NCI-H1105 treated with DMSO at 0.1 percent for 48 hours (cell line): ENCODE data around the gene SERPINB8.

Source experiments
- DNase-seq: peaks from one replicate; lab custom pipeline; 2025; lab: John Stamatoyannopoulos, UW

The SERPINB8 gene

DNA sequence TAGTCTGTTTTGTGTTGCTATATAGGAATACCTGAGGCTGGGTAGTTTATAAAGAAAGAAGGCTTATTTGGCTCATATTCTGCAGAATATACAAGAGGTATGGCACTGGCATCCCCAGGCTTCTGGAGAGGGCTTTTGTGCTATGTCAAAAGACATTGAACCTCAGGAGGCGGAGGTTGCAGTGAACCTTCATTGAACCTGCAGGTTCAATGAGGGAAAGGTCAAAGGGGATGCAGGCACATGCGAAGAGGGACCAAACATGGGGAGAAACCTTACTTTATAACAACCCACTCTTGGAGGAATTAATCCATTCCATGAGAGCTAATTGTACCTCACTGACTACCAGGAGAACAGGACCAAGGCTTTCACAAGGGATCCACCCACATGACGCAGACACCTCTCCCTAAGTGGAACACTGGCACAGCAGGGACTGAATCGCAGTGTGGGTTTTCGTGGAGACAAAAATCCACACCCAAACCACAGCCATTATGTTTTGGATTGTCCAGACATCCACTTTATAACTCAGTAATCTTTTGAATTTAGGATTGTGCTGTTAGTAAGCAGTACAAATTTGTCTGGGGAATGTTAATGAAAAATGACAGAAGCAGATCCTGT lies 4.1 kb upstream of the SERPINB8 start:
- no peak for DNase-seq

GRCh38 chr18:63970809-63971205 lies 926 bp downstream of the SERPINB8 start:
- DNase-seq, result no peak

- DNase-seq, result no peak
Observed at GRCh38 chr18:63971320-63972001, 1.6 kb downstream of the SERPINB8 start.

- no peak for DNase-seq
Observed at GRCh38 chr18:63972002-63972376, 2.1 kb downstream of the SERPINB8 start.

DNA sequence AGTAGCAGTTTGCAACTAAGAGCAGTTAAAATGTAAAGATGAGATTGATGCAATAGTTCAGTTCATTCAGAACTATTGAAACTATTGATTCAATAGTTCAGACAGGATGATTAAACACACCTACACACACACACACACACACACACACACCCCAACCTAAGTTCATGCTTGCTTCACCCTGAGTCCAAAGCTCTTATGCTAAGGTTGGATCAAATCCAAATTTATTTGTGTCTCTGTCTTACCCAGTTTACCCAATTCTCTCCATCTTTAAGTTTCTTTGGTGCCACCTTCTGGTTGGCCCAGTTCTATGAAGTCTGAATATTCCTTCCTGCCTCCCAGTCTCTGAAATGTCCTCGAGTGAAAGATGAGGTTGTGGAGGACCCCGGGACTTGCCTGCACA lies 5.1 kb downstream of the SERPINB8 start:
- DNase-seq, result peak; percentile 10

- DNase-seq, result no peak
Observed at GRCh38 chr18:63975628-63976027, 5.7 kb downstream of the SERPINB8 start.

GRCh38 chr18:63977040-63977439 lies 7.2 kb downstream of the SERPINB8 start:
- no peak for DNase-seq

DNA sequence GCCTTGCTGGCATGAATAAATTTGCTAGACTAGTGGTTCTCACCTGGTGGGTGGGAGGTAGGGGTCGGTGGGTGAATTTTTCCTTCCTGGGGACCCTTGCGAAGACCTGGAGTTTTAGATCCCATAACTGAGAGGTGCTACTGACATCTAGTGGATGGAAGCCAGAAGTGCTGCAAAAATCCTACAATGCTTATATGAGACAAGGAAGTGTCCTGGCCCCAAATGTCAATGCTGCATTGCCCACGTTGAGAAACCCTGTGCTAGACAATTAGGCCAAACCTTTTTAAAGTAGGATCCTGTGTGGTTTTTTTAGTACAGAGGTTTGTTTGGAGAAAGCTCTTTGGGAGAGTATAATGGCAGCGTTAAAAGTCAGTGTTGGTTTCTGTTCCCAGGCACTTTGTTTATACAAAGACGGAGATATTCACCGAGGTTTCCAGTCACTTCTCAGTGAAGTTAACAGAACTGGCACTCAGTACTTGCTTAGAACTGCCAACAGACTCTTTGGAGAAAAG lies 9.6 kb downstream of the SERPINB8 start:
- DNase-seq, result peak; percentile 55

DNA sequence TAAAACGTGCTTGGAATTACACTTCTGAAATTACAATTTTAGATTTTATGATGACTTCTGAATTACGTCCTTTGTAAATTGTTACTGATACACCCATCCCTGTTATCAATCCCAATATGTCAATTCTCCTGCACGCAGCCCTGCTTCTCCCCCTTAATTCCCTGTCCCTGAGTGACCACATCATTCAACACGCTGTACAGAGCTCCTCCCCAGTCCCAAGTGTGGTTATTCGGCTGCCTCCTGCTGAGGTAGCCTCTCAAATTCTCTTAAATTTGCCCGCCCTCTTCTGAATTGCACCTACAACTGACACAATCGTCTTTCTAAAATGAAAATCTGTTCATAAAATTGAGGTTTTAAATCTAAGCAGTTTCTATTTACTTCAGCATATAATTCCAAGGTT lies 10.1 kb downstream of the SERPINB8 start:
- DNase-seq, result no peak

- no peak for DNase-seq
Observed at GRCh38 chr18:63980896-63981460, 11.1 kb downstream of the SERPINB8 start.

- no peak for DNase-seq
Observed at GRCh38 chr18:63981719-63982118, 11.8 kb downstream of the SERPINB8 start.

DNA sequence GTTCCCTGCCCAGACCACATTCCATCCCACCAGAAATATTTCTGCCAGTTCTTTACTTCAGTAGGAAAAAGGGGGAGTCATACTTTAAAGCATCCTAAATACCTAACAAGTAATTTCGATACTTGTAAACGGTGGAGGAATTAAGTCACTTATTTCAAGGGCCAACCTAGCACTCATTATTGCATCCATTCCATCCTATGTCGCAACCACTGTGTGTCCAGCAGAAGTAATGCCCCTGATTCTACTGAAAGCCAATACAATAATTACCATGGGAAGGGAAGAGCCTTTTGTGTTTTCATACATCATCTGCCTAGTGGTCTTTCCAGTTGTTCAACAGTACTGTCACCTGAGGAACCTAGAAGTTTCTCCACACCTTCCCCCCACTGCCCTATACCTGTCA lies 12.5 kb downstream of the SERPINB8 start:
- DNase-seq, result no peak

GRCh38 chr18:63986885-63987284 lies 17.0 kb downstream of the SERPINB8 start:
- no peak for DNase-seq

GRCh38 chr18:63987743-63988142 lies 17.9 kb downstream of the SERPINB8 start:
- no peak for DNase-seq

DNA sequence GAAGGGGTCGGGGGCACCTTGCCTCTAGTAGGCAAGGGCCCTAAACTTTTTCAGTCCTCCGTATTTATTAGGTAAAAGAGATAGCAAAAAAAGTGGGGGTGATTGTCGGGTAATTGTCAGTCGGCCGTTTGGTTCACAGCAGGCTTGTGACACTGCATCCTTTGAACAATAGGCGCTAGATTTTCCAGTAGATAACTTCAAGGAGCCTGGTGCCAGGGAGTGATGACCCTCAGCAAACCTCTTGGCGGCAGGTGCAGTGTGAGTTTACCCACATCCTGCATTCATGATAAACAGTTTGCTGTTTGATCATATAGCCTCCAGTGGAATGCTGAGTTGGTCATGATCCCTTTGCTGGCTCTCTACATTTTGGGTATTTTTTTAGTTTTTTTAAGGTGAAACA lies 22.9 kb downstream of the SERPINB8 start:
- DNase-seq, result no peak

DNA sequence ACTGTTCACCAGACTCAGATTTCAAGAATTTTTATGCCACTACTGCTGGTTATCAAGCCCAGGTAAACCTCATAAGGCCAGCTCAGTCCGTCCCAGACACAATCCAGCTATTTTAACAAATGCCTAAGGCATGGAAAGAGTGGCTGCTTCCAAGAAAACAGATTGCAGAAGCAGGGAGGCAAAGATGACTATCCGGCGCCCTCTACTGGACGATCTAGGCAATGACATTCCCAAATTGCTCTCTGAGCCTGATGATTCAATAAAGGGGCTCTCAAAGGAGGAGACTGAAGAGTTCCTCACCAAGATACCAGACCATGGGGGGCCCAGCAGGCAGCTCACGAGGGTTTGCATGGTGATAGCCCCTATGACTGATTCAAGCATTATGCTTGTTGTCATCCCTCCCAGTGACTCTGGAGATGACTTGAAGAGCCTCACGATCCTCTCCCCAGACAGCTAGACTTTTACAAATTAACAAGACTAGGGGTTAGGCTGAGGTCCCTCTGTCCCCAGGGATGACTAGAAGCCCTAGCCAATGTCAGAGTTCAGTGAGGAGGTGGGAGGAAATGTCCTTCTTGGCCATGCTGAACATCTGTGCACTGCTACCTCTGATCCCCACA lies 25.0 kb downstream of the SERPINB8 start:
- peak; percentile 40 for DNase-seq

DNA sequence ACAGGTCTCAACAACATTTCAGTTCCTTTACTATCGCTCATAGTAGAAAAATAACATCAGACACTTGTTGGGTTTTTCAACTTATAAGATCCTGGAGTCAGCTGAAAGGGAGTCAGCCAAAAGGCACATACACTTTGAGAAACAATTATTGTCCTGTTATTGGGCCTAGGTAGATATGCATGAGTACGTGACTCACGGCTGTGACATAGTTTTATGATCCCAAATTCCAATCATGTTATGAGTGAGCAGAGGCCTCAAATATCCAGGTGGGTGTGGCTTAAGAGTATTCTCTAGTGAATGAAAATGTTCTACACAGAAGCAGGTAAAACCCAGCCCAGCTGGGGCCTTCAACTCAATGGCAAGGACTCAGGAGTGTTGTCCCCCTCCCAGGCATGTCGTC lies 27.2 kb downstream of the SERPINB8 start:
- no peak for DNase-seq

DNA sequence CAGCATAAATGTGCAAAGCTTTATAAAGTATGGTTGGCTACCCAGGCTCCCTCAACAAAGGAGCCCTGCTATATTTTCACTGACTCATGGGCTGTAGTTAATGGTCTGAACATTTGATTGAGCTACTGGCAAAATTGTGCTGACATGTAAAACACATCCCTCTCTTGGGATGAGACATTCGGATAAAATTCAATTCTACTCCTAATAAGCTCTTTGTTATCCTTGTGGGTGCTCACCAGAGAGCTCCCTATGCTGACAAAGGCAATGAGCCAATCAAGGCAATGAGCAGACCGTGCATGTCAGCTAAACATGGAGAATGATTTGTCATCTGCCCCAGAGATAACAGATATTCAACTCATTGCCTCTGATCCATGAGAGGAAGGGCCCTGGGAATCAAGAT lies 27.7 kb downstream of the SERPINB8 start:
- DNase-seq, result no peak

DNA sequence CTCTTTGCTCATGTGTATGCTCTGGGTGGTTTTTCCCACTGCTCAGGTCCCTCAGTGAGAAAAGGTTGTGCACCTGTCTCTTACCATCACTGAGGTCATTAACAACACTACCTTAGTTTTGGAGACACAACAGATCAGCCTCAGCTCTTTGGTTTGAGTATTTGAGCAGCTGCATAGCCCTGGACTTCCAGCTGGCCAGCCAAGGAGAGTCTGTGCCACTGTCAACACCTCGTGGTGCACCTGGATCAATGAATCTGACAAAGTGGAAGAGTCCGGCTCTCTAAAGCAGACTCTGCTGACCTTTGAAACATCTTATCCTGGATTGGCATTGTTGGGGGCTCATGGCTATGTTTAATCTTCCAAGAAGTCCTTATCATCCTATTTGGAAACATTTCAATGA lies 30.0 kb downstream of the SERPINB8 start:
- DNase-seq, result no peak

- no peak for DNase-seq
Observed at GRCh38 chr18:64002581-64002980, 32.7 kb downstream of the SERPINB8 start.

- no peak for DNase-seq
Observed at GRCh38 chr18:64009305-64009704, 39.4 kb downstream of the SERPINB8 start.

DNA sequence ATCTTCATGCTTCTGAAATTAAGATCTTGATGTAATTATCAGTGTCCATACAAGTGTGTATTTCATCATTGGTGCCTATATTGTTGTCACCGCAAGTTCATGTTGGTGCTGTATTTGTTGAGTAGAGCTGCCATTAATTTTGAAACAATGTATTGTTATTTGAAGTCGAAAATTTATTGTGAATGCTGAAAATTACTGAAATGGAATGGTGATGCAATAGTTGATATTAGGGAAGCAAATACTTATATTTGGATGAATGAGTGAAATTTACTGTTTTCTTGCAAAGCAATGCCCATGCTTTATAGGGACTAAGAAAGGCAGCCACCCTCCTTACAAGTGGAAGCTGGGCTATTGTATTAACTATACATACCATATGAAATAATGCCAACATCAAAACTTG lies 41.6 kb downstream of the SERPINB8 start:
- DNase-seq, result no peak

GRCh38 chr18:64017870-64018269 lies 48.0 kb downstream of the SERPINB8 start:
- peak; percentile 32 for DNase-seq
